Osteoblast (primary cell): ENCODE results near the gene SCAI. TPM values are rescaled to one million over a fixed set of nuclear protein-coding genes. Genes with fewer than 3 reads are reported as not detected.
"Not testable (repeated sequence)": the region's sequence is repeated elsewhere in the genome, so short reads cannot be mapped to it uniquely, and the experiment has no call there.

Experiments used
- DNase-seq: peaks from one replicate; pipeline ENCODE4 v3.0.0; 2011; ENCODE audit warnings: low spot score, mixed read lengths; ENCODE audit not compliant: insufficient read length; ENCODE audit errors: missing footprints
- H2AFZ ChIP-seq: 2 replicates; pipeline ENCODE4 v1.6.0; 2011; ENCODE audit warnings: mild to moderate bottlenecking, low read length
- H3K27ac ChIP-seq: 2 replicates; pipeline ENCODE4 v1.5.1; 2011; ENCODE audit warnings: mild to moderate bottlenecking, low read depth, low read length, moderate library complexity
- H3K27me3 ChIP-seq: 2 replicates; pipeline ENCODE4 v1.6.0; 2012; ENCODE audit warnings: mild to moderate bottlenecking, control low read depth, inconsistent platforms, low read length, moderate library complexity; ENCODE audit not compliant: insufficient read depth
- H3K36me3 ChIP-seq: 2 replicates; pipeline ENCODE4 v1.5.1; 2011; ENCODE audit warnings: mild to moderate bottlenecking, low read length, control low read depth, moderate library complexity; ENCODE audit not compliant: insufficient read depth
- H3K4me1 ChIP-seq: 2 replicates; pipeline ENCODE4 v1.5.1; 2011; ENCODE audit warnings: mild to moderate bottlenecking, low read length, control low read depth, moderate library complexity; ENCODE audit not compliant: insufficient read depth
- H3K4me2 ChIP-seq: 2 replicates; pipeline ENCODE4 v1.6.0; 2011; ENCODE audit warnings: mild to moderate bottlenecking, low read length; ENCODE audit not compliant: insufficient read depth
- H3K4me3 ChIP-seq: fragments of 200-600 bp; sonication (generic); 3 replicates; pipeline ENCODE4 v1.5.1; 2012; ENCODE audit warnings: mild to moderate bottlenecking, low read length, inconsistent platforms; ENCODE audit not compliant: insufficient read depth
- H3K79me2 ChIP-seq: 2 replicates; pipeline ENCODE4 v1.6.0; 2012; ENCODE audit warnings: mild to moderate bottlenecking, low read length, control low read depth, inconsistent platforms; ENCODE audit not compliant: insufficient read depth
- H3K9me3 ChIP-seq: 2 replicates; pipeline ENCODE4 v1.5.1; 2011; ENCODE audit warnings: low read depth, low read length, control low read depth
- H4K20me1 ChIP-seq: 2 replicates; pipeline ENCODE4 v1.6.0; 2012; ENCODE audit warnings: mild to moderate bottlenecking, low read length, control low read depth; ENCODE audit not compliant: insufficient read depth
- total RNA-seq: library from RNA; depleted of rRNA; stranded (reverse); fragments of >200 nt; gene quantifications from 2 replicates; pipeline ENCODE4 v1.2.3, GENCODE V29; 2012
- TF ChIP-seq, protein P1 (sequence below): IDR thresholded peaks from 2 replicates; pipeline ENCODE4 v1.5.1; 2011; ENCODE audit warnings: mild to moderate bottlenecking, low read depth, low read length, moderate library complexity; ENCODE audit errors: extremely low read depth

SCAI gene
- total RNA-seq, 1 donor: 11.2 TPM

DNA sequence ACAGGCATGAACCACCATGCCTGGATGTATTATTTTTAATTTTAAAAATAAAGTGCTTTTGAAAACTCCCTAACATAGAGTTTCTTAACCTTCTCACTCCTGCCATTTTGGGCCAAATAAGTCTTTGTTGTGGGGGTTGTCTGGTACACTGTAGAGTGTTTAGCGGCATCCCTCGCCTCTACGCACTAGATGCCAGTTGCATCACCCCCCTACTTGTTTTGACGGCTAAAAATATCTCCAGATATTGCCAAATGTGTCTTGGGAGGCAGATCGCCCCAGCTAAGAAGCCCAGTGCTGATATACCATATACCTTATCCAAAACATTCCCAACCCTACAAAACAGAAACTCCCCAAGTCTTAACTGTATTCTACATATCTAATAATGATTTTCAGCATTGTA lies 54.6 kb downstream of the SCAI start:
- no peaks in the 10 kb centered on the region for H3K36me3 ChIP-seq
- H3K4me2 ChIP-seq: no peak overlapping the region
- H3K9me3 ChIP-seq: no peaks in the 10 kb centered on the region
- no peak for DNase-seq
- H3K27me3 ChIP-seq: no peaks in the 10 kb centered on the region
- H3K79me2 ChIP-seq: no peaks in the 10 kb centered on the region
- no peak overlapping the region for H3K4me3 ChIP-seq
- no peak overlapping the region for H2AFZ ChIP-seq
- no peaks in the 10 kb centered on the region for H3K4me1 ChIP-seq
- peaks cover 6% of the 10 kb centered on the region for H4K20me1 ChIP-seq
- TF ChIP-seq, protein P1, sequence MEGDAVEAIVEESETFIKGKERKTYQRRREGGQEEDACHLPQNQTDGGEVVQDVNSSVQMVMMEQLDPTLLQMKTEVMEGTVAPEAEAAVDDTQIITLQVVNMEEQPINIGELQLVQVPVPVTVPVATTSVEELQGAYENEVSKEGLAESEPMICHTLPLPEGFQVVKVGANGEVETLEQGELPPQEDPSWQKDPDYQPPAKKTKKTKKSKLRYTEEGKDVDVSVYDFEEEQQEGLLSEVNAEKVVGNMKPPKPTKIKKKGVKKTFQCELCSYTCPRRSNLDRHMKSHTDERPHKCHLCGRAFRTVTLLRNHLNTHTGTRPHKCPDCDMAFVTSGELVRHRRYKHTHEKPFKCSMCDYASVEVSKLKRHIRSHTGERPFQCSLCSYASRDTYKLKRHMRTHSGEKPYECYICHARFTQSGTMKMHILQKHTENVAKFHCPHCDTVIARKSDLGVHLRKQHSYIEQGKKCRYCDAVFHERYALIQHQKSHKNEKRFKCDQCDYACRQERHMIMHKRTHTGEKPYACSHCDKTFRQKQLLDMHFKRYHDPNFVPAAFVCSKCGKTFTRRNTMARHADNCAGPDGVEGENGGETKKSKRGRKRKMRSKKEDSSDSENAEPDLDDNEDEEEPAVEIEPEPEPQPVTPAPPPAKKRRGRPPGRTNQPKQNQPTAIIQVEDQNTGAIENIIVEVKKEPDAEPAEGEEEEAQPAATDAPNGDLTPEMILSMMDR: no peak
- H3K27ac ChIP-seq: no peak overlapping the region

DNA sequence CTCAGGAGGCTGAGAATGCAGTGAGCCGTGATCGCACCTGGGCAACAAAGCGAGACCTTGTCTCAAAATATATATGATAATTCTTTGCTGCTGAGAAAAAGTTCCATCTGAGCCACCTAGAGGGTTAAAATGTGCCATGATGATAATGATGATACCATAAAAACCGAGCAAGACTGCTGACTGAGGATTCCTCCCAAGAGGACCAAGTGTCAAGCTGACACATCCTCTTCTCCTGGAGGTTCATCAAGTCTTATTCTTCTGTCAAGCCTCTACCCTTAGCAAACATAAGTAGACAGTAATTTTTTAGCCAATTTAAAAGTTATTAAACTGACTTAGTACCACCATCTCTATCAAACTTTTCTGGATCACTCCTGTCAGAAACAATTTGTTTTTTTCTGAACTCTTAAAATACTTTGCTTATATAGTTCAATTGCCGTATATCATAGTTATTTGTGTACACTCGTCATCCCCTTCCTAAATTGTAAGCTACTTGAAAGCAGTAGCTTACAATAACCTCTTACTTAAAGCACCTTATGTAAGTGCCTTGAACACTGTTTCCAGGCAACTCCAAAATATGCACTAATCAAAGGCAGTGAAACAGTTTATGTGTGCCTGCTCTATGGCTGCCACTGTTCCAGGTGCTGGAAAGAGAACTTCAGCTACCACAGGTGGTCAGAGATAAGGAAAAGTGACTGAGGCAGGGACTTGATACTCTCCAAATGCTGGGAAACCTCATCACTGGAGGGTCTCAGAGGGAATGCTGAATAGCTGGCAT lies 57.4 kb downstream of the SCAI start:
- H3K27me3 ChIP-seq: no peaks in the 10 kb centered on the region
- no peaks in the 10 kb centered on the region for H3K36me3 ChIP-seq
- no peak overlapping the region for H2AFZ ChIP-seq
- no peak overlapping the region for H3K4me2 ChIP-seq
- peaks cover 6% of the 10 kb centered on the region for H4K20me1 ChIP-seq
- no peaks in the 10 kb centered on the region for H3K9me3 ChIP-seq
- H3K4me1 ChIP-seq: no peaks in the 10 kb centered on the region
- TF ChIP-seq, protein P1: no peak
- no peak overlapping the region for H3K4me3 ChIP-seq
- H3K79me2 ChIP-seq: no peaks in the 10 kb centered on the region
- no peak for DNase-seq
- H3K27ac ChIP-seq: no peak overlapping the region

DNA sequence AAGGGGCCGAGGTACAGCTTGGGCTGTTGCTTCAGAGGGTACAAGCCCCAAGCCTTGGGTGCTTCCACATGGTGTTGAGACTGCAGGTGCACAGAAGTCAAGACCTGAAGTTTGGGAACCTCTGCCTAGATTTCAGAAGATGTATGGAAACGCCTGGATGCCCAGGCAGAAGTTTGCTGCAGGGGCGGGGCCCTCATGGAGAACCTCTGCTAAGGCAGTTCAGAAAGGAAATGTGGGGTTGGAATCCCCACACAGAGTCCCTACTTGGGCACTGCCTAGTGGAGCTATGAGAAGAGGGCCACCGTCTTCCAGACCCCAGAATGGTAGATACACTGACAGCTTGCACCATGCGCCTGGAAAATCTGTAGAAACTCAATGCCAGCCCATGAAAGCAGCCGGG lies 61.1 kb downstream of the SCAI start:
- not testable (repeated sequence) for H3K36me3 ChIP-seq, H3K4me1 ChIP-seq, H3K9me3 ChIP-seq, DNase-seq, H4K20me1 ChIP-seq, H2AFZ ChIP-seq, H3K79me2 ChIP-seq, H3K4me3 ChIP-seq, H3K4me2 ChIP-seq, H3K27ac ChIP-seq, H3K27me3 ChIP-seq

DNA sequence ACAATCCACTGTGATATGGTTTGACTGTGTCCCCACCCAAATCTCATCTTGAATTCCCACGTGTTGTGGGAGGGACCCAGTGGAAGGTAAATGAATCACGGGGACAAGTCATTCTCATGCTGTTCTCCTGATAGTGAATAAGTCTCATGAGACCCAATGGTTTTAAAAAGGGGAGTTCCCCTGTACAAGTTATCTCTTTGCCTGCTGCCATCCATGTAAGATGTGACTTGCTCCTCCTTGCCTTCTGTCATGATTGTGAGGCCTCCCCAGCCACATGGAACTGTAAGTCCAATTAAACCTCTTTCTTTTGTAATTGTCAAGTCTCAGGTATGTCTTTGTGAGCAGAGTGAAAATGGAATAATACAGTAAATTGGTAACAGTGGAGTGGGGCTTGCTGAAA lies 62.5 kb downstream of the SCAI start:
- not testable (repeated sequence) for H3K27me3 ChIP-seq, H4K20me1 ChIP-seq, H3K27ac ChIP-seq, H3K4me2 ChIP-seq, H3K4me3 ChIP-seq, H3K79me2 ChIP-seq, H3K36me3 ChIP-seq, H3K4me1 ChIP-seq, H3K9me3 ChIP-seq, H2AFZ ChIP-seq, DNase-seq

DNA sequence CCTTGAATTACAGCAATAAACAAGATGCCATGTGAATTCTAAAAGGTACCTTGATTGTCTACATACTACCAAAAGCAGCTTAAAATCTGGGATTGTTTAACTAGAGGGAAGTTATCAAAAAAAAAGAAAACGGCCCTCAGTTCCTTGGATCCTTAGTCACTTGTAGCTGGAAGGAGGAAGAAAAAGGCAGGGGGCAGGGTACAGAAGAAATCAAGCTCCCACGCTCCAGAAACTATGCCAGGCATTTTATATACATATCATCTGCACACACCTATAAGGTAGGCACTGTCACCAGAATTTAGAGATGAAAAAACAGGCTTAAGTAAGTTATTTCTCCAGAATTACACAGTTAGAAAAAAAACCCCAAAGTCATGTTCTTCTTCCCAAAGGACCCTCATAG lies 63.4 kb downstream of the SCAI start:
- DNase-seq: no peak
- Histone ChIP-seq H4K20me1 (no peaks in the 10 kb centered on the region), H3K79me2 (no peaks in the 10 kb centered on the region), H3K36me3 (no peaks in the 10 kb centered on the region), H3K4me3 (no peak overlapping the region), H3K4me2 (no peak overlapping the region), H3K4me1 (peaks cover 5% of the 10 kb centered on the region), H2AFZ (no peak overlapping the region), H3K27me3 (no peaks in the 10 kb centered on the region), H3K27ac (no peak overlapping the region), H3K9me3 (no peaks in the 10 kb centered on the region)
- TF ChIP-seq, protein P1: no peak
